H1 (cell line): ENCODE results near the gene NUSAP1. TPM values are rescaled to one million over a fixed set of nuclear protein-coding genes. Genes with fewer than 3 reads are reported as not detected.

ENCODE experiments used
- CTCF ChIA-PET: fragments of 300-600 bp; sonication (Branson Sonifier 250); formaldehyde crosslinking; loops from one replicate; lab custom pipeline; 2021; ENCODE audit not compliant: partially characterized antibody; lab: Charles Lee
- POLR2A ChIA-PET: fragments of 300-600 bp; sonication (Branson Sonifier 250); formaldehyde crosslinking; loops from one replicate; lab custom pipeline; 2021; ENCODE audit warnings: inconsistent platforms; ENCODE audit not compliant: partially characterized antibody; lab: Charles Lee
- DNase-seq, 2 experiments: peaks; one replicate each; pipeline versions ENCODE4 v3.0.0 to v3.0.0-alpha.2; 2010 to 2022; ENCODE audit warnings: low spot score in 2 of 2, low read depth in 1 of 2, mixed read lengths in 1 of 2
- FAIRE-seq: peaks from 2 replicates; lab custom pipeline; 2011; peaks lifted over from hg19 to GRCh38; lab: Jason Lieb, UNC
- H2AFZ ChIP-seq: 2 replicates; pipeline ENCODE4 v1.8.1; 2012; ENCODE audit warnings: low read length, inconsistent platforms
- H2AK5ac ChIP-seq: 2 replicates; pipeline ENCODE4 v1.6.1; 2013; ENCODE audit warnings: low read depth, low read length
- H2BK120ac ChIP-seq: replicated peaks from 2 replicates; pipeline ENCODE3; 2013; ENCODE audit warnings: low read depth, low read length, inconsistent platforms
- H2BK12ac ChIP-seq: 2 replicates; pipeline ENCODE4 v1.6.1; 2013; ENCODE audit warnings: low read depth, low read length
- H2BK15ac ChIP-seq: 2 replicates; pipeline ENCODE4 v1.6.1; 2013; ENCODE audit warnings: low read length
- H2BK20ac ChIP-seq: 2 replicates; pipeline ENCODE4 v1.6.1; 2013; ENCODE audit warnings: low read length
- H2BK5ac ChIP-seq: 2 replicates; pipeline ENCODE4 v1.6.1; 2013; ENCODE audit warnings: low read depth, low read length
- H3K14ac ChIP-seq: 2 replicates; pipeline ENCODE4 v1.6.1; 2013; ENCODE audit warnings: inconsistent platforms; ENCODE audit not compliant: insufficient read length
- H3K18ac ChIP-seq: 2 replicates; pipeline ENCODE4 v1.6.1; 2013; ENCODE audit warnings: low read length; ENCODE audit errors: extremely low read depth
- H3K23ac ChIP-seq: 2 replicates; pipeline ENCODE4 v1.6.1; 2013; ENCODE audit warnings: inconsistent platforms; ENCODE audit not compliant: insufficient read length
- H3K23me2 ChIP-seq: 2 replicates; pipeline ENCODE4 v1.6.1; 2013; ENCODE audit warnings: low read depth, low read length
- H3K27ac ChIP-seq: 2 replicates; pipeline ENCODE4 v1.6.1; 2011; ENCODE audit warnings: low read depth, low read length, inconsistent platforms
- H3K27me3 ChIP-seq, 4 experiments: replicated peaks in 1 of 4; 1 replicate in 1 of 4; 2 replicates in 3 of 4; pipeline versions ENCODE4 v1.6.1 to v1.8.1; 2011 to 2013; ENCODE audit warnings: low read length in 3 of 4, mild to moderate bottlenecking in 3 of 4, inconsistent platforms in 2 of 4, mixed read lengths in 2 of 4, moderate library complexity in 1 of 4; ENCODE audit not compliant: control insufficient read depth in 3 of 4, insufficient read depth in 3 of 4; ENCODE audit errors: extremely low read depth in 1 of 4
- H3K36me3 ChIP-seq, 4 experiments: 2 replicates each; pipeline versions ENCODE4 v1.6.1 to v1.8.1; 2011 to 2013; ENCODE audit warnings: mild to moderate bottlenecking in 4 of 4, low read length in 3 of 4, moderate library complexity in 2 of 4, control low read depth in 1 of 4, inconsistent platforms in 1 of 4; ENCODE audit not compliant: insufficient read depth in 4 of 4, control insufficient read depth in 2 of 4
- H3K4ac ChIP-seq: replicated peaks from 2 replicates; pipeline ENCODE3; 2013; ENCODE audit warnings: low read length, low read depth, mixed read lengths, inconsistent platforms; ENCODE audit not compliant: insufficient read length
- H3K4me1 ChIP-seq, 4 experiments: replicated peaks in 1 of 4; 1 replicate in 1 of 4; 2 replicates in 3 of 4; pipeline versions ENCODE4 v1.6.1 to v1.8.1; 2011 to 2013; ENCODE audit warnings: low read length in 3 of 4, inconsistent platforms in 2 of 4, mixed read lengths in 1 of 4; ENCODE audit not compliant: insufficient read depth in 4 of 4, control insufficient read depth in 3 of 4
- H3K4me2 ChIP-seq, 2 experiments: 2 replicates each; pipeline versions ENCODE4 v1.6.1 to v1.8.1; 2011 to 2013; ENCODE audit warnings: low read depth in 2 of 2, low read length in 2 of 2, control low read depth in 1 of 2, inconsistent platforms in 1 of 2, mild to moderate bottlenecking in 1 of 2; ENCODE audit not compliant: insufficient read depth in 1 of 2
- H3K4me3 ChIP-seq, 4 experiments: fragments of 200-600, 300-600 bp in 1 of 4; sonication (generic), shearing (Covaris generic), sonication (Bioruptor Twin) in 1 of 4; 2 replicates each; pipeline versions ENCODE4 v1.5.1 to v1.8.1; 2011 to 2016; ENCODE audit warnings: low read length in 4 of 4, low read depth in 3 of 4, control low read depth in 2 of 4, inconsistent platforms in 2 of 4, mild to moderate bottlenecking in 2 of 4, mixed read lengths in 1 of 4, moderate library complexity in 1 of 4; ENCODE audit not compliant: insufficient read depth in 2 of 4; ENCODE audit errors: extremely low read depth in 1 of 4
- H3K56ac ChIP-seq: replicated peaks from 2 replicates; pipeline ENCODE3; 2013; ENCODE audit warnings: low read depth, mild to moderate bottlenecking, mixed read lengths, low read length, inconsistent platforms; ENCODE audit not compliant: insufficient read length
- H3K79me1 ChIP-seq: 2 replicates; pipeline ENCODE4 v1.6.1; 2013; ENCODE audit warnings: low read depth, low read length, control low read depth
- H3K79me2 ChIP-seq, 2 experiments: 2 replicates each; pipeline versions ENCODE4 v1.6.1 to v1.8.1; 2012 to 2013; ENCODE audit warnings: low read length in 2 of 2, mild to moderate bottlenecking in 2 of 2, inconsistent platforms in 1 of 2; ENCODE audit not compliant: insufficient read depth in 2 of 2, control insufficient read depth in 1 of 2
- H3K9ac ChIP-seq, 4 experiments: replicated peaks in 1 of 4; 1 replicate in 1 of 4; 2 replicates in 3 of 4; pipeline versions ENCODE4 v1.6.1 to v1.8.1; 2011 to 2013; ENCODE audit warnings: low read depth in 3 of 4, low read length in 3 of 4, control low read depth in 2 of 4, mild to moderate bottlenecking in 2 of 4, moderate library complexity in 2 of 4, inconsistent platforms in 1 of 4; ENCODE audit errors: extremely low read depth in 1 of 4
- H3K9me3 ChIP-seq, 2 experiments: 2 replicates each; pipeline versions ENCODE4 v1.6.1 to v1.8.1; 2012 to 2013; ENCODE audit warnings: mild to moderate bottlenecking in 2 of 2, moderate library complexity in 2 of 2, control low read depth in 1 of 2, inconsistent platforms in 1 of 2, low read depth in 1 of 2, low read length in 1 of 2, mixed read lengths in 1 of 2; ENCODE audit not compliant: insufficient read depth in 2 of 2
- H4K20me1 ChIP-seq, 2 experiments: replicated peaks in 1 of 2; 2 replicates each; pipeline versions ENCODE3 to v1.8.1; 2011 to 2013; ENCODE audit warnings: inconsistent platforms in 2 of 2, low read length in 2 of 2, mild to moderate bottlenecking in 1 of 2; ENCODE audit not compliant: insufficient read depth in 2 of 2, control insufficient read depth in 1 of 2
- H4K5ac ChIP-seq: 2 replicates; pipeline ENCODE4 v1.6.1; 2013; ENCODE audit warnings: low read length, low read depth, mixed read lengths, inconsistent platforms; ENCODE audit not compliant: insufficient read length
- H4K8ac ChIP-seq: 2 replicates; pipeline ENCODE4 v1.8.0; 2013; ENCODE audit warnings: mild to moderate bottlenecking, moderate library complexity, low read length, inconsistent platforms; ENCODE audit not compliant: insufficient read depth; ENCODE audit errors: extremely low read depth
- H4K91ac ChIP-seq: replicated peaks from 2 replicates; pipeline ENCODE3; 2013; ENCODE audit warnings: low read length, mixed read lengths, inconsistent platforms; ENCODE audit not compliant: insufficient read length
- CHD1 ChIP-seq: IDR thresholded peaks from 2 replicates; pipeline ENCODE4 v1.6.1; 2012; ENCODE audit warnings: low read depth, low read length, improper control_type of control experiment
- HDAC2 ChIP-seq, 2 experiments: fragments of 300-600 bp in 1 of 2; sonication (generic) in 1 of 2; IDR thresholded peaks; 2 replicates each; pipeline ENCODE4 v1.6.1; 2011 to 2012; ENCODE audit warnings: low read depth in 2 of 2, low read length in 2 of 2, mild to moderate bottlenecking in 2 of 2, moderate library complexity in 2 of 2, borderline replicate concordance in 1 of 2, inconsistent platforms in 1 of 2
- MAFK ChIP-seq: IDR thresholded peaks from 2 replicates; pipeline ENCODE4 v1.6.1; 2012; ENCODE audit warnings: low read depth, mild to moderate bottlenecking, improper control_type of control experiment, low read length
- MAX ChIP-seq: IDR thresholded peaks from 2 replicates; pipeline ENCODE4 v1.6.1; 2012; ENCODE audit warnings: inconsistent platforms
- SUZ12 ChIP-seq: fragments of 200-600 bp; sonication (generic); IDR thresholded peaks from 2 replicates; pipeline ENCODE4 v1.6.1; 2012; ENCODE audit warnings: mild to moderate bottlenecking, inconsistent platforms, low read length, moderate library complexity, mixed read lengths
- ZNF274 ChIP-seq: IDR thresholded peaks from 2 replicates; pipeline ENCODE4 v1.7.0; 2012; ENCODE audit warnings: low read length, borderline replicate concordance; ENCODE audit errors: extremely low read depth
- WGBS, 2 experiments: shearing (Covaris generic) in 1 of 2; methylation state at CpG; one replicate each; pipeline versions ENCODE4 v1.1.6 to v1.1.7; 2013 to 2015; ENCODE audit warnings: low lambda C conversion rate in 2 of 2, mixed read lengths in 2 of 2, inconsistent platforms in 1 of 2, low coverage in 1 of 2, missing lambda C conversion rate in 1 of 2; ENCODE audit not compliant: insufficient replicate concordance in 2 of 2, insufficient coverage in 1 of 2, insufficient read length in 1 of 2; ENCODE audit errors: extremely low coverage in 1 of 2, missing lambda C conversion rate in 1 of 2; 5-methylcytosine and 5-hydroxymethylcytosine counted together
- polyA plus RNA-seq, 7 experiments: library from polyadenylated mRNA; depleted of rRNA in 3 of 7; stranded (reverse) in 5 of 7; unstranded in 2 of 7; fragments of >200 nt in 5 of 7; fragments of 200-250 nt in 2 of 7; gene quantifications; 1 replicate in 5 of 7; 2 replicates in 1 of 7; 4 replicates in 1 of 7; pipeline versions ENCODE4 v1.2.1 to v1.2.3, GENCODE V29; 2011 to 2013; ENCODE audit warnings: missing spikeins in 2 of 7, mixed read lengths in 2 of 7
- total RNA-seq: library from RNA; stranded (reverse); fragmentation: NEBNext Ultra II Directional; extraction: Animal tissue kit (Norgen Biotek cat#: 25700); gene quantifications from 2 replicates; pipeline ENCODE4 v1.2.1, GENCODE V29; 2021

Gene NUSAP1
- total and polyA plus RNA-seq, 2 of the 8 experiments (the other 6 are each of a cell fraction or from before 2014, with no cell fraction given) = 60.8 to 144 TPM

DNA sequence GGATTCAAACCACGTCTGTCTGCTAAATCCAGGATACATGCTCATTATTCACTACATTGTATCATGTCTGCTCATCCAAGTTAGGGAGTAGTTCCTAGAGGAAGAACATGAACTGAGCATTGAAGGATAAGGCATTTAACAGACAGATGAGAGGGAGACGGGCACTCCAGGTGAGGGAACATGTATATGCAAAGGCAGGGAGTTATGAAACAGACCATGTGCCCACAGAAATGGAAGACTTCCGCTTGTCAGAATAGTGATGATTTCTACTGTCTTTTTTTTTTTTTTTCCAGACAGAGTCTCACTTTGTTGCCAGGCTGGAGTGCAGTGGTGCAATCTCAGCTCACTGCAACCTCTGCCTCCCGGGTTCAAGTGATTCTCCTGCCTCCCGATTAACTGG is 74.7 kb downstream of the NUSAP1 start:
- no peaks in the 10 kb centered on the region for H3K79me2 ChIP-seq
- H2BK120ac ChIP-seq = no peak overlapping the region
- no peak overlapping the region for H2AFZ ChIP-seq
- no peak overlapping the region for H2AK5ac ChIP-seq
- H3K4me2 ChIP-seq = no peak overlapping the region
- no peak overlapping the region for H4K8ac ChIP-seq
- H3K56ac ChIP-seq = no peak overlapping the region
- no peak for TF ChIP-seq CHD1
- no peak for TF ChIP-seq ZNF274
- TF ChIP-seq HDAC2 (IDR thresholded peaks at IDR 0.05; ENCODE audit: borderline replicate concordance in 1 of 2, low read depth in 2 of 2, low read length in 2 of 2) = no peak
- no peak for TF ChIP-seq MAX
- TF ChIP-seq MAFK = no peak
- TF ChIP-seq SUZ12 = no peak
- H3K27me3 ChIP-seq = no peaks in the 10 kb centered on the region
- peak overlapping the region in 1 of 4 experiments; percentile 37; a peak in 1 of 7 replicates for H3K9ac ChIP-seq
- no peak overlapping the region for H3K23ac ChIP-seq
- FAIRE-seq = no peak
- no peaks in the 10 kb centered on the region for H3K79me1 ChIP-seq
- no peak overlapping the region for H3K4ac ChIP-seq
- no peak overlapping the region for H3K4me3 ChIP-seq
- H3K23me2 ChIP-seq = 0 out of 2 replicates have a peak, but pooled peaks cover 2% of the 10 kb centered on the region
- no peaks in the 10 kb centered on the region for H3K9me3 ChIP-seq
- no peak overlapping the region for H2BK12ac ChIP-seq
- no peak overlapping the region for H3K14ac ChIP-seq
- no peaks in the 10 kb centered on the region for H3K36me3 ChIP-seq
- H2BK20ac ChIP-seq = no peak overlapping the region
- no peak overlapping the region for H3K27ac ChIP-seq
- H3K18ac ChIP-seq = no peak overlapping the region
- no peak for DNase-seq
- no peak overlapping the region for H4K91ac ChIP-seq
- POLR2A ChIA-PET = no interaction called here
- H2BK15ac ChIP-seq = no peak overlapping the region
- no peaks in the 10 kb centered on the region; a peak in 1 of 7 replicates for H3K4me1 ChIP-seq
- H4K20me1 ChIP-seq = no peaks in the 10 kb centered on the region
- WGBS, 2 experiments = 80% methylated on average over 5 of the region's 5 CpGs; no CpG with 5 or more reads in 1 of the 2 experiments
- no peak overlapping the region for H2BK5ac ChIP-seq
- CTCF ChIA-PET = no interaction called here
- no peak overlapping the region for H4K5ac ChIP-seq
